Neuronal stem cell (in vitro differentiated cells): Measurements from ENCODE around the gene ANKRD36. TPM values are rescaled to one million over a fixed set of nuclear protein-coding genes. Genes with fewer than 3 reads are reported as not detected.
A peak's percentile ranks its signal among the peaks of the same experiment; 100 is the strongest.
"Not testable (repeated sequence)": the region's sequence is repeated elsewhere in the genome, so short reads cannot be mapped to it uniquely, and the experiment has no call there.

Experiments
- DNase-seq: peaks from one replicate; pipeline ENCODE4 v3.0.0-alpha.2; 2013; ENCODE audit warnings: low spot score
- H2AFZ ChIP-seq: one replicate; pipeline ENCODE4 v1.6.1; 2013; ENCODE audit warnings: mild to moderate bottlenecking, low read length, inconsistent platforms
- H2AK5ac ChIP-seq: 2 replicates; pipeline ENCODE4 v1.6.1; 2013; ENCODE audit warnings: low read depth, mild to moderate bottlenecking, inconsistent platforms, low read length, moderate library complexity, mixed read lengths
- H2BK120ac ChIP-seq: 2 replicates; pipeline ENCODE4 v1.6.1; 2013; ENCODE audit warnings: low read depth, mild to moderate bottlenecking, inconsistent platforms, low read length, moderate library complexity, mixed read lengths
- H2BK12ac ChIP-seq: one replicate; pipeline ENCODE4 v1.6.1; 2013; ENCODE audit warnings: low read length, inconsistent platforms
- H2BK15ac ChIP-seq: 2 replicates; pipeline ENCODE4 v1.6.1; 2013; ENCODE audit warnings: mild to moderate bottlenecking, low read length, inconsistent platforms, mixed read lengths
- H2BK5ac ChIP-seq: one replicate; pipeline ENCODE4 v1.6.1; 2013; ENCODE audit warnings: inconsistent platforms, mild to moderate bottlenecking, low read length, moderate library complexity
- H3K14ac ChIP-seq: one replicate; pipeline ENCODE4 v1.6.1; 2013; ENCODE audit warnings: low read length, inconsistent platforms
- H3K18ac ChIP-seq: 2 replicates; pipeline ENCODE4 v1.6.1; 2013; ENCODE audit warnings: low read length, inconsistent platforms
- H3K23ac ChIP-seq: 2 replicates; pipeline ENCODE4 v1.6.1; 2013; ENCODE audit warnings: low read depth, mild to moderate bottlenecking, mixed read lengths, low read length, inconsistent platforms; ENCODE audit not compliant: poor library complexity
- H3K27ac ChIP-seq: replicated peaks from 3 replicates; pipeline ENCODE4 v1.5.1; 2013; ENCODE audit warnings: low read length, inconsistent platforms
- H3K27me3 ChIP-seq, 3 experiments: 2 replicates each; pipeline ENCODE4 v1.6.1; 2013; ENCODE audit warnings: low read length in 3 of 3, mild to moderate bottlenecking in 2 of 3, inconsistent platforms in 1 of 3, low read depth in 1 of 3, mixed read lengths in 1 of 3, moderate library complexity in 1 of 3; ENCODE audit not compliant: control insufficient read depth in 3 of 3, insufficient read depth in 3 of 3
- H3K36me3 ChIP-seq, 2 donors: replicated peaks in 1 of 2; 2 replicates each; pipeline ENCODE4 v1.6.1; 2013; ENCODE audit warnings: low read length in 2 of 2; ENCODE audit not compliant: control insufficient read depth in 2 of 2, insufficient read depth in 2 of 2
- H3K4ac ChIP-seq: 2 replicates; pipeline ENCODE4 v1.6.1; 2013; ENCODE audit warnings: inconsistent platforms, mild to moderate bottlenecking, low read length, moderate library complexity
- H3K4me1 ChIP-seq, 2 donors: 1 replicate in 1 of 2; 2 replicates in 1 of 2; pipeline ENCODE4 v1.6.1; 2013; ENCODE audit warnings: low read length in 2 of 2, low read depth in 1 of 2; ENCODE audit not compliant: control insufficient read depth in 2 of 2, insufficient read depth in 1 of 2
- H3K4me2 ChIP-seq: one replicate; pipeline ENCODE4 v1.6.1; 2013; ENCODE audit warnings: mild to moderate bottlenecking, low read length, inconsistent platforms; ENCODE audit not compliant: insufficient read depth, poor library complexity, severe bottlenecking
- H3K4me3 ChIP-seq, 2 donors: 2 replicates each; pipeline ENCODE4 v1.5.1; 2013; ENCODE audit warnings: low read length in 2 of 2, mild to moderate bottlenecking in 2 of 2, inconsistent platforms in 1 of 2, moderate library complexity in 1 of 2
- H3K79me1 ChIP-seq: one replicate; pipeline ENCODE4 v1.6.1; 2013; ENCODE audit warnings: low read depth, mild to moderate bottlenecking, inconsistent platforms, low read length, moderate library complexity
- H3K9ac ChIP-seq: one replicate; pipeline ENCODE4 v1.6.1; 2013; ENCODE audit warnings: mild to moderate bottlenecking, low read depth, low read length, inconsistent platforms; ENCODE audit not compliant: poor library complexity
- H3K9me3 ChIP-seq, 2 donors: replicated peaks in 1 of 2; 2 replicates each; pipeline versions ENCODE3 to v1.6.1; 2013; ENCODE audit warnings: low read length in 2 of 2, mild to moderate bottlenecking in 2 of 2, inconsistent platforms in 1 of 2, low read depth in 1 of 2, mixed read lengths in 1 of 2, moderate library complexity in 1 of 2; ENCODE audit not compliant: control insufficient read depth in 2 of 2, insufficient read depth in 1 of 2
- H4K8ac ChIP-seq: one replicate; pipeline ENCODE4 v1.6.1; 2013; ENCODE audit warnings: low read depth, mild to moderate bottlenecking, inconsistent platforms, low read length, moderate library complexity
- H4K91ac ChIP-seq: one replicate; pipeline ENCODE4 v1.6.1; 2013; ENCODE audit warnings: low read length, low read depth, mild to moderate bottlenecking, inconsistent platforms; ENCODE audit not compliant: poor library complexity
- WGBS, 2 donors: extraction: QIAGEN DNeasy Blood & Tissue Kit; methylation state at CpG; one replicate each; pipeline ENCODE4 v1.1.7; 2013; ENCODE audit warnings: missing lambda C conversion rate in 2 of 2, mixed read lengths in 1 of 2; ENCODE audit not compliant: insufficient read length in 2 of 2, insufficient replicate concordance in 1 of 2; ENCODE audit errors: extremely low coverage in 2 of 2; 5-methylcytosine and 5-hydroxymethylcytosine counted together
- polyA plus RNA-seq, 2 experiments: library from polyadenylated mRNA; stranded (reverse); fragments of 200-250 nt; gene quantifications; one replicate each; pipeline ENCODE4 v1.2.3, GENCODE V29; 2013

The ANKRD36 gene
- 10.2 TPM for polyA plus RNA-seq (2013, experiment 1 of 2)
- polyA plus RNA-seq (2013, experiment 2 of 2), result 10.7 TPM

GRCh38 chr2:97113050-97113881 is at the start of gene ANKRD36:
ANKRD36 (plus strand) TSS chr2:97113153; CDS start chr2:97113740, 587 bp downstream.
- Histone ChIP-seq H3K27ac (peak within 1 kb of the TSS; percentile 73), H3K4me2 (peak within 1 kb of the TSS; percentile 97), H3K23ac (peak within 1 kb of the TSS; percentile 97), H3K18ac (peak within 1 kb of the TSS; percentile 93), H4K8ac (peak within 1 kb of the TSS; percentile 92), H3K4me3 (peak within 1 kb of the TSS; percentile 65 to 94), H2AFZ (peak within 1 kb of the TSS; percentile 100), H3K9ac (peak within 1 kb of the TSS; percentile 96)
- not testable (repeated sequence) for H2BK120ac ChIP-seq, H3K4me1 ChIP-seq, H3K9me3 ChIP-seq, H3K4ac ChIP-seq, H2BK5ac ChIP-seq, H2BK12ac ChIP-seq, H2BK15ac ChIP-seq, H3K14ac ChIP-seq, H3K36me3 ChIP-seq, H4K91ac ChIP-seq, H3K79me1 ChIP-seq, H2AK5ac ChIP-seq, H3K27me3 ChIP-seq
- peak; percentile 78 for DNase-seq
- WGBS, 2 donors, result no CpG with 5 or more reads among the region's 74 CpGs

GRCh38 chr2:97066030-97066429 is 46.9 kb upstream of the ANKRD36 start:
- H3K18ac ChIP-seq, DNase-seq, H3K14ac ChIP-seq, H4K8ac ChIP-seq, H3K4me1 ChIP-seq, H3K9ac ChIP-seq, H3K4ac ChIP-seq, H2AFZ ChIP-seq, H3K9me3 ChIP-seq, H3K36me3 ChIP-seq, H3K27ac ChIP-seq, H3K27me3 ChIP-seq, H2BK5ac ChIP-seq, H2BK120ac ChIP-seq, H2BK15ac ChIP-seq, H2BK12ac ChIP-seq, H3K79me1 ChIP-seq, H4K91ac ChIP-seq, H3K4me3 ChIP-seq, H3K4me2 ChIP-seq, H2AK5ac ChIP-seq, H3K23ac ChIP-seq: not testable (repeated sequence)
- WGBS, 2 donors, result no CpG with 5 or more reads among the region's 5 CpGs

- no peak for DNase-seq
- no peak overlapping the region for H3K18ac ChIP-seq
- WGBS, 2 donors, result no CpG with 5 or more reads among the region's 5 CpGs
Measured at GRCh38 chr2:97067279-97068004, 45.5 kb upstream of the ANKRD36 start.

DNA sequence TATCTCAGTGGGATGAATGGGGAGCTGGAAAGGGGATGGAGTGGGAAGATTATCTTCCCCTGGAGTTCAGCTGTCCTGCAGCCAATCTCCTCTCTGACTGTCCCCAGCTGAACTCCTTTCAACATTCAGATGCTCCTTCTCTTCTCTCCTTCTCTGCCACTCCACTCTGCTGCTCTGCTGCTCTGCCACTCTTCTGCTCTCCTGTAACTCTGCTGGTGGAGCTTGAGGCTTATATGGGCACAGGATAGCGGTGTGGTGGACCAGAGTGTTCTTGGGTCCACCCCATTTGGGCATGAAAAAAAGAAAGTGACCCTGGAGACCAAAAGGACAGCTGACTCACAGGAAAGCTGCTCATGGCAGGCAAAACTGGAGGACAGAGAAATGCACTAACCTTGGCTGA is 44.9 kb upstream of the ANKRD36 start:
- no peak overlapping the region for H2AFZ ChIP-seq
- no peak overlapping the region for H2BK120ac ChIP-seq
- no peak overlapping the region for H3K4me2 ChIP-seq
- H3K27ac ChIP-seq, result no peak overlapping the region
- H3K27me3 ChIP-seq, result no peaks in the 10 kb centered on the region
- H3K9ac ChIP-seq, result no peak overlapping the region
- no peaks in the 10 kb centered on the region for H3K36me3 ChIP-seq
- peak overlapping the region; percentile 79 for H3K18ac ChIP-seq
- WGBS, 2 donors, result no CpG with 5 or more reads among the region's 1 CpG
- no peak overlapping the region for H2BK15ac ChIP-seq
- H4K8ac ChIP-seq, result no peak overlapping the region
- peak overlapping the region; percentile 38 for H3K4ac ChIP-seq
- no peak overlapping the region for H3K14ac ChIP-seq
- no peak overlapping the region for H2BK12ac ChIP-seq
- no peak overlapping the region for H2AK5ac ChIP-seq
- H2BK5ac ChIP-seq, result no peak overlapping the region
- H4K91ac ChIP-seq, result no peak overlapping the region
- H3K4me1 ChIP-seq, result no peaks in the 10 kb centered on the region
- no peak overlapping the region for H3K4me3 ChIP-seq
- no peak overlapping the region for H3K23ac ChIP-seq
- DNase-seq, result no peak
- no peaks in the 10 kb centered on the region for H3K79me1 ChIP-seq
- H3K9me3 ChIP-seq, result no peaks in the 10 kb centered on the region

More at GRCh38 chr2:97067279-97068004, 45.5 kb upstream of the ANKRD36 start:
- no peak overlapping the region for H4K8ac ChIP-seq
- H3K36me3 ChIP-seq, result no peaks in the 10 kb centered on the region
- no peaks in the 10 kb centered on the region for H3K4me1 ChIP-seq
- no peak overlapping the region for H2AFZ ChIP-seq
- no peak overlapping the region for H3K27ac ChIP-seq
- no peak overlapping the region for H2BK12ac ChIP-seq
- H2BK5ac ChIP-seq, result no peak overlapping the region
- no peak overlapping the region for H3K4me3 ChIP-seq
- H3K9me3 ChIP-seq, result no peaks in the 10 kb centered on the region
- no peak overlapping the region for H2BK120ac ChIP-seq
- H2AK5ac ChIP-seq, result no peak overlapping the region
- H4K91ac ChIP-seq, result no peak overlapping the region
- H3K23ac ChIP-seq, result no peak overlapping the region
- no peak overlapping the region for H2BK15ac ChIP-seq
- H3K9ac ChIP-seq, result no peak overlapping the region
- peak overlapping the region; percentile 58 for H3K14ac ChIP-seq
- H3K4ac ChIP-seq, result no peak overlapping the region
- no peaks in the 10 kb centered on the region for H3K27me3 ChIP-seq
- H3K4me2 ChIP-seq, result no peak overlapping the region
- H3K79me1 ChIP-seq, result no peaks in the 10 kb centered on the region
